ENCODE measurements around the gene VSX1.

DNA sequence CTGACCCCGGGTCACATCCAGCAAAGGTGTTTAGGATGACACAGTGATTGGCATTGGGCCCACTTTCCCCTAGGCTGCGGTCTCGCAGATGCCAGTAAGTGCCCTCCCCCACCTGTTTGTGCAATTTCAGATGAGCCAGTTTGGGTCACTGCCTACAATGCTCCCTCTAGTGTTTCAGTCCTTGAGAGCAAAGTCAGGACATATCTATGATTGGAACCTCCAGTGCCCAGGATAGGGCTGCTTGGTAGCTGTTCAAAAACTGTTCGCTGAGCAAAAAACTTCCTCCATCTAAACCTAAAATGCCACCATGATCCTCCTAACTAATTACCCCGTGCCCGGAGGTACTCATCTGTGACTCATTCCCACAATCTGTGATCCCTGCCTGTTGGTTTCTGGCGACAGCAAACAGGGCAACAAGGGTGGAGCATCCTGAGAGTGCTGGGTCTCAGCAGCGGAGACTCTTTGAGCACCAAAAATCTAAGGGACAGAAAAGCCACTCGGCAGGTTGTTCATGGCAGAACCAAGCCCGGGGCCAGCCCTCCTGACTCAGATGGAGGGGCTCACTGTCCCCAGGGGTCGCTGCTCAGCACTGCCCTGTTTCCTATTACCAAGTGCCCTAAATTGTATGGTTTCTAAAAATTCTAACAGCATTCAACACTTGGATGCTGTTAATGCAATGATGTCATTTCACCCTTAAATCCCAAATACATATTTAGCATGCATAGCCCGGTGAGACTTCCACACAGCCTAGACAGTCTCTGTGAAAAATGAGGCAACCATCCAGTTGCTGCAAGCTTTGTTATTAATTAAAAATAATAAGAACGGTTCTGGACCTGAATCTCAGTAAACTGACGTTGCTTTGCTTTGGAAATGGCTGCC lies 5.0 kb downstream of the VSX1 start:
- TF ChIP-seq FOS (IDR thresholded peaks at IDR 0.05; ENCODE audit: extremely low read depth, insufficient read length) (no peak), CCAR2 (IDR thresholded peaks at IDR 0.05; ENCODE audit: low read depth, low read length) (no peak), CHD1 (IDR thresholded peaks at IDR 0.05; ENCODE audit: low read length) (no peak), KAT7 (CRISPR knock-in tag; IDR thresholded peaks at IDR 0.05; ENCODE audit: borderline replicate concordance) (no peak), CTCF (IDR thresholded peaks at IDR 0.05 in 2 of 3, conservative IDR thresholded peaks at IDR 0.05 in 1 of 3; ENCODE audit: insufficient read depth in 2 of 3, low read depth in 1 of 3, low read length in 3 of 3) (peak in 2 of 3 experiments; percentile 21; a peak in 2 of 6 replicates), ZNF175 (CRISPR knock-in tag; IDR thresholded peaks at IDR 0.05; ENCODE audit: low read depth) (no peak)
- TF ChIP-seq, protein P1, sequence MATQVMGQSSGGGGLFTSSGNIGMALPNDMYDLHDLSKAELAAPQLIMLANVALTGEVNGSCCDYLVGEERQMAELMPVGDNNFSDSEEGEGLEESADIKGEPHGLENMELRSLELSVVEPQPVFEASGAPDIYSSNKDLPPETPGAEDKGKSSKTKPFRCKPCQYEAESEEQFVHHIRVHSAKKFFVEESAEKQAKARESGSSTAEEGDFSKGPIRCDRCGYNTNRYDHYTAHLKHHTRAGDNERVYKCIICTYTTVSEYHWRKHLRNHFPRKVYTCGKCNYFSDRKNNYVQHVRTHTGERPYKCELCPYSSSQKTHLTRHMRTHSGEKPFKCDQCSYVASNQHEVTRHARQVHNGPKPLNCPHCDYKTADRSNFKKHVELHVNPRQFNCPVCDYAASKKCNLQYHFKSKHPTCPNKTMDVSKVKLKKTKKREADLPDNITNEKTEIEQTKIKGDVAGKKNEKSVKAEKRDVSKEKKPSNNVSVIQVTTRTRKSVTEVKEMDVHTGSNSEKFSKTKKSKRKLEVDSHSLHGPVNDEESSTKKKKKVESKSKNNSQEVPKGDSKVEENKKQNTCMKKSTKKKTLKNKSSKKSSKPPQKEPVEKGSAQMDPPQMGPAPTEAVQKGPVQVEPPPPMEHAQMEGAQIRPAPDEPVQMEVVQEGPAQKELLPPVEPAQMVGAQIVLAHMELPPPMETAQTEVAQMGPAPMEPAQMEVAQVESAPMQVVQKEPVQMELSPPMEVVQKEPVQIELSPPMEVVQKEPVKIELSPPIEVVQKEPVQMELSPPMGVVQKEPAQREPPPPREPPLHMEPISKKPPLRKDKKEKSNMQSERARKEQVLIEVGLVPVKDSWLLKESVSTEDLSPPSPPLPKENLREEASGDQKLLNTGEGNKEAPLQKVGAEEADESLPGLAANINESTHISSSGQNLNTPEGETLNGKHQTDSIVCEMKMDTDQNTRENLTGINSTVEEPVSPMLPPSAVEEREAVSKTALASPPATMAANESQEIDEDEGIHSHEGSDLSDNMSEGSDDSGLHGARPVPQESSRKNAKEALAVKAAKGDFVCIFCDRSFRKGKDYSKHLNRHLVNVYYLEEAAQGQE (IDR thresholded peaks at IDR 0.05; ENCODE audit: borderline replicate concordance), result no peak
- TF ChIP-seq, protein P1 (CRISPR knock-in tag; IDR thresholded peaks at IDR 0.05; ENCODE audit: low read depth), result no peak
- TF ChIP-seq, protein P2, sequence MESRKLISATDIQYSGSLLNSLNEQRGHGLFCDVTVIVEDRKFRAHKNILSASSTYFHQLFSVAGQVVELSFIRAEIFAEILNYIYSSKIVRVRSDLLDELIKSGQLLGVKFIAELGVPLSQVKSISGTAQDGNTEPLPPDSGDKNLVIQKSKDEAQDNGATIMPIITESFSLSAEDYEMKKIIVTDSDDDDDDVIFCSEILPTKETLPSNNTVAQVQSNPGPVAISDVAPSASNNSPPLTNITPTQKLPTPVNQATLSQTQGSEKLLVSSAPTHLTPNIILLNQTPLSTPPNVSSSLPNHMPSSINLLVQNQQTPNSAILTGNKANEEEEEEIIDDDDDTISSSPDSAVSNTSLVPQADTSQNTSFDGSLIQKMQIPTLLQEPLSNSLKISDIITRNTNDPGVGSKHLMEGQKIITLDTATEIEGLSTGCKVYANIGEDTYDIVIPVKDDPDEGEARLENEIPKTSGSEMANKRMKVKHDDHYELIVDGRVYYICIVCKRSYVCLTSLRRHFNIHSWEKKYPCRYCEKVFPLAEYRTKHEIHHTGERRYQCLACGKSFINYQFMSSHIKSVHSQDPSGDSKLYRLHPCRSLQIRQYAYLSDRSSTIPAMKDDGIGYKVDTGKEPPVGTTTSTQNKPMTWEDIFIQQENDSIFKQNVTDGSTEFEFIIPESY (CRISPR knock-in tag; IDR thresholded peaks at IDR 0.05), result no peak
- TF ChIP-seq, protein P3, sequence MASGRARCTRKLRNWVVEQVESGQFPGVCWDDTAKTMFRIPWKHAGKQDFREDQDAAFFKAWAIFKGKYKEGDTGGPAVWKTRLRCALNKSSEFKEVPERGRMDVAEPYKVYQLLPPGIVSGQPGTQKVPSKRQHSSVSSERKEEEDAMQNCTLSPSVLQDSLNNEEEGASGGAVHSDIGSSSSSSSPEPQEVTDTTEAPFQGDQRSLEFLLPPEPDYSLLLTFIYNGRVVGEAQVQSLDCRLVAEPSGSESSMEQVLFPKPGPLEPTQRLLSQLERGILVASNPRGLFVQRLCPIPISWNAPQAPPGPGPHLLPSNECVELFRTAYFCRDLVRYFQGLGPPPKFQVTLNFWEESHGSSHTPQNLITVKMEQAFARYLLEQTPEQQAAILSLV (tag; IDR thresholded peaks at IDR 0.05), result no peak
- TF ChIP-seq, protein P4, sequence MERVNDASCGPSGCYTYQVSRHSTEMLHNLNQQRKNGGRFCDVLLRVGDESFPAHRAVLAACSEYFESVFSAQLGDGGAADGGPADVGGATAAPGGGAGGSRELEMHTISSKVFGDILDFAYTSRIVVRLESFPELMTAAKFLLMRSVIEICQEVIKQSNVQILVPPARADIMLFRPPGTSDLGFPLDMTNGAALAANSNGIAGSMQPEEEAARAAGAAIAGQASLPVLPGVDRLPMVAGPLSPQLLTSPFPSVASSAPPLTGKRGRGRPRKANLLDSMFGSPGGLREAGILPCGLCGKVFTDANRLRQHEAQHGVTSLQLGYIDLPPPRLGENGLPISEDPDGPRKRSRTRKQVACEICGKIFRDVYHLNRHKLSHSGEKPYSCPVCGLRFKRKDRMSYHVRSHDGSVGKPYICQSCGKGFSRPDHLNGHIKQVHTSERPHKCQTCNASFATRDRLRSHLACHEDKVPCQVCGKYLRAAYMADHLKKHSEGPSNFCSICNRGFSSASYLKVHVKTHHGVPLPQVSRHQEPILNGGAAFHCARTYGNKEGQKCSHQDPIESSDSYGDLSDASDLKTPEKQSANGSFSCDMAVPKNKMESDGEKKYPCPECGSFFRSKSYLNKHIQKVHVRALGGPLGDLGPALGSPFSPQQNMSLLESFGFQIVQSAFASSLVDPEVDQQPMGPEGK (CRISPR knock-in tag; IDR thresholded peaks at IDR 0.05; ENCODE audit: borderline replicate concordance), result no peak

Measured in K562 (cell line).